ENCODE results near the gene GNPTG.

GNPTG gene

DNA sequence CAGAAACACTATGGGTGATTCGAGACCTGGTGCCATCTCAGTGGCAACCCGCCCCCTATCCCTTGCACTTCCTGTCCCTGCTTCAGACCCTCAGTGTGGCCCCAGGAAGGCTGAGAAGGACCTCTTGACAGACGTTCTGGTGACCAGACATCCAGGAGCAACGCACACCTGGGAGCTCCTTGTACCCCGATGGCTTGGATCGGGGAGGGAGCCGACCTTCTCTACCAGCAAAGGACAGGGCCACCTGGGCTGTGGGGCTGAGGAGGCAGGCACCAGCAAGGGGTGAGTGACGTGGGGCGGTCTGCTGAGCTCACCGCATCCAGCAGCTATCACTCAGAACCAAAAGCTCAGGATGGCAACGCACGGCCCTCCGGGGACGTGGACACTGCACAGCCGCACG is 35.6 kb downstream of the GNPTG start:
- Histone ChIP-seq H3K4me3 (ENCODE audit: low read depth, low read length) (no peak overlapping the region), H3K36me3 (ENCODE audit: insufficient read depth, low read length) (no peaks in the 10 kb centered on the region), H3K27me3 (ENCODE audit: insufficient read depth, low read length) (no peaks in the 10 kb centered on the region), H3K79me2 (ENCODE audit: control insufficient read depth, insufficient read depth, low read length, unreplicated experiment) (no peaks in the 10 kb centered on the region), H3K4me1 (ENCODE audit: control insufficient read depth, insufficient read depth, low read length, unreplicated experiment) (no peaks in the 10 kb centered on the region), H2AFZ (ENCODE audit: low read length, unreplicated experiment) (no peak overlapping the region), H3K27ac (ENCODE audit: low read depth, low read length) (no peak overlapping the region)

DNA sequence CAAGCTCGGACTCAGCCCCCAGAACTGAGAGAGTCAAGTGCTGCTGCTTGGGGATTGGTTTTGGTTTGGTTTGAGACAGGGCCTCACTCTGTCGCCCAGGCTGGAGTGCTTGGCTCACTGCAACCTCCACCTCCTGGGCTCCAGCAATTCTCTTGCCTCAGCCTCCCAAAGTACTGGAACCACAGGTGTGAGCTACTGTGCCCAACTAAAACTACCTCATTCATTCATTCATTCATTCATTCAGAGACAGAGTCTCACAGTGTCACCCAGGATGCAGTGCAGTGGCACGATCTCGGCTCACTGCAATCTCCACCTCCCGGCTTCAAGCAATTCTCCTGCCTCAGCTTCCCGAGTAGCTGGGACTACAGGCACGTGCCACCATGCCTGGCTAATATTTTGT is 38.0 kb downstream of the GNPTG start:
- H3K27ac ChIP-seq (ENCODE audit: low read depth, low read length), result no peak overlapping the region
- H3K27me3 ChIP-seq (ENCODE audit: insufficient read depth, low read length), result no peaks in the 10 kb centered on the region
- no peak overlapping the region for H2AFZ ChIP-seq (ENCODE audit: low read length, unreplicated experiment)
- H3K4me3 ChIP-seq (ENCODE audit: low read depth, low read length), result no peak overlapping the region
- no peaks in the 10 kb centered on the region for H3K79me2 ChIP-seq (ENCODE audit: control insufficient read depth, insufficient read depth, low read length, unreplicated experiment)
- H3K4me1 ChIP-seq (ENCODE audit: control insufficient read depth, insufficient read depth, low read length, unreplicated experiment), result no peaks in the 10 kb centered on the region
- no peaks in the 10 kb centered on the region for H3K36me3 ChIP-seq (ENCODE audit: insufficient read depth, low read length)

GRCh38 chr16:1390239-1390779 is 38.6 kb downstream of the GNPTG start:
- H3K4me3 ChIP-seq (ENCODE audit: low read depth, low read length), result no peak overlapping the region
- no peaks in the 10 kb centered on the region for H3K4me1 ChIP-seq (ENCODE audit: control insufficient read depth, insufficient read depth, low read length, unreplicated experiment)
- H3K79me2 ChIP-seq (ENCODE audit: control insufficient read depth, insufficient read depth, low read length, unreplicated experiment), result no peaks in the 10 kb centered on the region
- H3K27me3 ChIP-seq (ENCODE audit: insufficient read depth, low read length), result no peaks in the 10 kb centered on the region
- H3K36me3 ChIP-seq (ENCODE audit: insufficient read depth, low read length), result no peaks in the 10 kb centered on the region
- H3K27ac ChIP-seq (ENCODE audit: low read depth, low read length), result no peak overlapping the region
- H2AFZ ChIP-seq (ENCODE audit: low read length, unreplicated experiment), result no peak overlapping the region

DNA sequence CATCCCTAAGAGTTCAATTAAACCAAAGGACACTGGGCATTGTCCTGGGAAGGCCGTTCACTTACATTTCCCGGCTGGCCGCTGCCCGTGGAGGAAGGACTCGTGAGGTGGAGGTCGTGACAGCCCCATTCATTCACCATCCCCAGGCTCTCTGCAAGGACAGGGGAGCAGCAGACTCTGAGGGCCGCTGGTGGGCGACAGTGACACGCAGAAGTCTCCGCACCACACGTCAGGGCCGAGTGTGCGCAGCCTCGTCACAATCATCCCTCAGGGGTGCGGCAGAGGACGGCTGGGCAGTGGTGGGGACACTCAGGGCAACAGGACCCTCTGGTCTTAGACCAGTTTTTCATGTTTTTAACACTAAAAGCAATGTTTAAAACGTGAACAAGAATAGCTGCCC is 41.1 kb downstream of the GNPTG start:
- H3K4me3 ChIP-seq (ENCODE audit: low read depth, low read length), result no peak overlapping the region
- no peaks in the 10 kb centered on the region for H3K79me2 ChIP-seq (ENCODE audit: control insufficient read depth, insufficient read depth, low read length, unreplicated experiment)
- H3K36me3 ChIP-seq (ENCODE audit: insufficient read depth, low read length), result no peaks in the 10 kb centered on the region
- H3K27me3 ChIP-seq (ENCODE audit: insufficient read depth, low read length), result no peaks in the 10 kb centered on the region
- no peaks in the 10 kb centered on the region for H3K4me1 ChIP-seq (ENCODE audit: control insufficient read depth, insufficient read depth, low read length, unreplicated experiment)
- no peak overlapping the region for H2AFZ ChIP-seq (ENCODE audit: low read length, unreplicated experiment)
- H3K27ac ChIP-seq (ENCODE audit: low read depth, low read length), result no peak overlapping the region

DNA sequence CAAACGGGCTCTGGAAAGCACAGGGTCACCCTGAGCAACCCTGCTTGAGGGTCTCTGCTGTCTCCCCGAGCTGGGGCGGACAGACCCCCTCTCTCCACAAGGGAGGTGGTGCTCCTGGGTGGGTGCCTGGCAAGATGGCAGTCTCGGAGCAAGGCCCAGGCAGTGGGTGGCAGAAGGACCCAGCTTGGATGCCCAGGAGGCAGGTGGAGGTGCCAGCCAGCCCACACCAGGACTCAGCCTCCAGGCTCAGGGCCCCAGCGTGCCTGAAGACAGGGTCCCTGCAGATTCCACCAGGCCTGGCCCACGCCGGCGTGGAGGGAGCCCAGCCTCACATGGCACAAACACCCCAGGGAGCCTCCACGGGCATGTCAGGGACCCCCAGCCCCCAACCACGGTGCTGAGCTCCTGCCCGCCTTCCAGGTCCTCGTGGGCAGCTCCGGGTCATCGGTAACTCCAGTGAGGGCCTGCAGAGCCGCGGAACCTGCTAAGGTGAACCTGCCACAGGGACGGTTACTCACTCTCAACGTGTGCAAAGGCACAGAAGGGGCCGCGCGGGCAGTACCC is 42.0 kb downstream of the GNPTG start:
- Histone ChIP-seq H3K27ac (ENCODE audit: low read depth, low read length) (no peak overlapping the region), H3K4me1 (ENCODE audit: control insufficient read depth, insufficient read depth, low read length, unreplicated experiment) (no peaks in the 10 kb centered on the region), H2AFZ (ENCODE audit: low read length, unreplicated experiment) (no peak overlapping the region)

GRCh38 chr16:1394367-1394951 is 42.7 kb downstream of the GNPTG start:
- no peaks in the 10 kb centered on the region for H3K27me3 ChIP-seq (ENCODE audit: insufficient read depth, low read length)
- H3K79me2 ChIP-seq (ENCODE audit: control insufficient read depth, insufficient read depth, low read length, unreplicated experiment), result no peaks in the 10 kb centered on the region
- no peak overlapping the region for H3K4me3 ChIP-seq (ENCODE audit: low read depth, low read length)
- no peak overlapping the region for H2AFZ ChIP-seq (ENCODE audit: low read length, unreplicated experiment)
- no peak overlapping the region for H3K27ac ChIP-seq (ENCODE audit: low read depth, low read length)
- no peaks in the 10 kb centered on the region for H3K36me3 ChIP-seq (ENCODE audit: insufficient read depth, low read length)
- H3K4me1 ChIP-seq (ENCODE audit: control insufficient read depth, insufficient read depth, low read length, unreplicated experiment), result no peaks in the 10 kb centered on the region

More for the DNA sequence above, 42.0 kb downstream of the GNPTG start:
- Histone ChIP-seq H3K4me3 (ENCODE audit: low read depth, low read length) (no peak overlapping the region), H3K27me3 (ENCODE audit: insufficient read depth, low read length) (no peaks in the 10 kb centered on the region), H3K79me2 (ENCODE audit: control insufficient read depth, insufficient read depth, low read length, unreplicated experiment) (no peaks in the 10 kb centered on the region), H3K36me3 (ENCODE audit: insufficient read depth, low read length) (no peaks in the 10 kb centered on the region)

- Histone ChIP-seq H3K4me3 (ENCODE audit: low read depth, low read length) (no peak overlapping the region), H3K4me1 (ENCODE audit: control insufficient read depth, insufficient read depth, low read length, unreplicated experiment) (no peaks in the 10 kb centered on the region), H3K27me3 (ENCODE audit: insufficient read depth, low read length) (no peaks in the 10 kb centered on the region), H3K27ac (ENCODE audit: low read depth, low read length) (no peak overlapping the region), H3K36me3 (ENCODE audit: insufficient read depth, low read length) (no peaks in the 10 kb centered on the region), H3K79me2 (ENCODE audit: control insufficient read depth, insufficient read depth, low read length, unreplicated experiment) (no peaks in the 10 kb centered on the region), H2AFZ (ENCODE audit: low read length, unreplicated experiment) (no peak overlapping the region)
Measured at GRCh38 chr16:1395444-1396031, 43.8 kb downstream of the GNPTG start.

DNA sequence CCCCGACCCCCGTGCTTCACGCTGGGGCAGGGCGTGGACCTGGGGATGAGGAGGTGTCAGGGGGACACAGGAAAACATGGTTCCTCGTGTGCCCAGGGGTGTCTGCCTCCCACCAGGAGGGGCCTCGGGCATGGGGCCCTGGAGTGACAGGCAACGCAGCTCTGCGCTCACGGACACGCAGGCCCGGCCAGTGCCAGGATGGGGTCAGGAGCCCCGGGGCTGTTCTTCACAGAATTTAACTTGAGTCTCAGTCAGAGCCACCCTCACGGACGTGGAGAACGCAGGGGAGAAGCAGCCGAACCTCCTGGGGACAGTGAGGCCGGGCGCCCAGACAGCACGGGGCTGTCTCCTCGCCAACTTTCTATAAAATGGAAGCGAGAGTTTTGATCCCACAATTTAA is 46.0 kb downstream of the GNPTG start:
- H3K4me1 ChIP-seq (ENCODE audit: control insufficient read depth, insufficient read depth, low read length, unreplicated experiment), result no peaks in the 10 kb centered on the region
- H3K36me3 ChIP-seq (ENCODE audit: insufficient read depth, low read length), result no peaks in the 10 kb centered on the region
- H3K79me2 ChIP-seq (ENCODE audit: control insufficient read depth, insufficient read depth, low read length, unreplicated experiment), result no peaks in the 10 kb centered on the region
- no peak overlapping the region for H3K27ac ChIP-seq (ENCODE audit: low read depth, low read length)
- H2AFZ ChIP-seq (ENCODE audit: low read length, unreplicated experiment), result no peak overlapping the region
- H3K4me3 ChIP-seq (ENCODE audit: low read depth, low read length), result no peak overlapping the region
- no peaks in the 10 kb centered on the region for H3K27me3 ChIP-seq (ENCODE audit: insufficient read depth, low read length)

- Histone ChIP-seq H2AFZ (ENCODE audit: low read length, unreplicated experiment) (no peak overlapping the region), H3K36me3 (ENCODE audit: insufficient read depth, low read length) (no peaks in the 10 kb centered on the region), H3K79me2 (ENCODE audit: control insufficient read depth, insufficient read depth, low read length, unreplicated experiment) (no peaks in the 10 kb centered on the region), H3K27ac (ENCODE audit: low read depth, low read length) (no peak overlapping the region), H3K27me3 (ENCODE audit: insufficient read depth, low read length) (no peaks in the 10 kb centered on the region), H3K4me1 (ENCODE audit: control insufficient read depth, insufficient read depth, low read length, unreplicated experiment) (no peaks in the 10 kb centered on the region), H3K4me3 (ENCODE audit: low read depth, low read length) (no peak overlapping the region)
Measured at GRCh38 chr16:1398351-1398750, 46.6 kb downstream of the GNPTG start.

DNA sequence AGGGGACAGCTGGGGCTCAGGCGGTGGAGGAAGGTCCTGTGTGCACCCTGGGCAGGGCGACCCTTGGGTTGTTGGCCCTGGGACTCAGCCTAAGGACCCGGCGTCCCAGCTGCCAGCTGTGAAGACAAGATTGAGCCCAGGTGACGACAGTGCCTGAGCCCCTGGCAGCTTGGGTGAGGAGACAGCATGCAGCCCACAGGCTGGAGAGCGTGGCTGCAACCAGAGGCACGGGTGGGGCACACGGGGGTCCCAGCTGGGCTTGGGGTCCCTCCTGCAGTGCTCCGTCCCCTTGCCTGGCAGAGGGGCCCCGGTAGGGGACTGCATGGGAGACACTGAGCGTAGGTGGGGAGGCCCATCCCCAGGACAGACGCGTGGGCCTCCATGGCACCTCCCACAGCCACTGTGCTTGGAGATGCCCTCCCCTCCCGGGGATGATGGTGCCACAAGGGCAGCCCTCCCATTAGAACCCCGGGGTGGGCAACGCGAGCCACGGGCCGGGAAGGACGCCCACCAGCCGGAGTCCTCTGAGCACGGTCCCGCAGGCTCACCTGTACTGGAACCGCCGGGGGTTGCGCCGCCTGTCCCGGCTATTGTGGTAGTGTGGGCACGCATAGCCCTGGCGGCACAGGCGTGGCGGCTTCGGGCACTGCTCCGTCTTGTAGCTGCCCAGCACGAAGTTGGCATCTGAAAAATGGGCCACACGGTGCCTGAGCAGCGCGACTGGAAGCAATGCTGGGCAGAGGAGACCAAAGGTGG is 47.3 kb downstream of the GNPTG start:
- Histone ChIP-seq H3K79me2 (ENCODE audit: control insufficient read depth, insufficient read depth, low read length, unreplicated experiment) (no peaks in the 10 kb centered on the region), H3K27me3 (ENCODE audit: insufficient read depth, low read length) (no peaks in the 10 kb centered on the region), H2AFZ (ENCODE audit: low read length, unreplicated experiment) (no peak overlapping the region), H3K4me1 (ENCODE audit: control insufficient read depth, insufficient read depth, low read length, unreplicated experiment) (no peaks in the 10 kb centered on the region), H3K36me3 (ENCODE audit: insufficient read depth, low read length) (no peaks in the 10 kb centered on the region), H3K4me3 (ENCODE audit: low read depth, low read length) (no peak overlapping the region), H3K27ac (ENCODE audit: low read depth, low read length) (no peak overlapping the region)
